Lower leg skin (tissue), 4 donors: ENCODE results near the gene RNF125. TPM values are rescaled to one million over a fixed set of nuclear protein-coding genes. Genes with fewer than 3 reads are reported as not detected.
A peak's percentile ranks its signal among the peaks of the same experiment; 100 is the strongest.

ENCODE experiments used
- DNase-seq, 2 donors: peaks; one replicate each; pipeline ENCODE4 v3.0.0-alpha.2; 2019; ENCODE audit warnings: low spot score in 2 of 2
- H3K4me3 ChIP-seq: fragments of 200-600 bp; sonication (generic); 2 replicates; pipeline ENCODE4 v1.5.1; 2017; ENCODE audit warnings: mild to moderate bottlenecking, low read depth; ENCODE audit not compliant: poor library complexity, severe bottlenecking
- CTCF ChIP-seq, 3 donors: fragments of 450-650 bp; IDR thresholded peaks; one replicate each; pipeline ENCODE4 v1.5.1; 2016; ENCODE audit warnings: antibody characterized with exemption in 3 of 3, mild to moderate bottlenecking in 3 of 3, moderate library complexity in 2 of 3
- POLR2A ChIP-seq, 2 donors: fragments of 450-650 bp; IDR thresholded peaks; one replicate each; pipeline ENCODE4 v1.6.1; 2016 to 2017; ENCODE audit warnings: antibody characterized with exemption in 2 of 2, mild to moderate bottlenecking in 1 of 2, moderate library complexity in 1 of 2
- WGBS, 2 donors: methylation state at CpG; one replicate each; pipeline ENCODE4 v1.1.5; 2018; 5-methylcytosine and 5-hydroxymethylcytosine counted together
- intact Hi-C: fragments of 100-400 bp; cut with DNase I; formaldehyde crosslinking; loops from one replicate; pipeline ENCODE4 v1.15.0; 2023; ENCODE audit warnings: low total_unique reads
- total RNA-seq, 4 donors: library from RNA; depleted of rRNA; stranded (reverse); fragments of >200 nt; gene quantifications; one replicate each; pipeline ENCODE4 v1.1.0, GENCODE V29; 2016

The RNF125 gene
- total RNA-seq, 4 donors from 2014 or later: 6.3 to 16.3 (median 9.2) TPM

- no peak overlapping the region for H3K4me3 ChIP-seq
- intact Hi-C loops: no loop called here
- DNase-seq: no peak
- WGBS, 2 donors: 87 to 94% methylated on average over 9 of the region's 9 CpGs
- TF ChIP-seq POLR2A (IDR thresholded peaks at IDR 0.05): no peak
- TF ChIP-seq CTCF (IDR thresholded peaks at IDR 0.05): no peak
These were observed 14.0 kb downstream of the RNF125 start for GRCh38 chr18:32032609-32033008.

DNA sequence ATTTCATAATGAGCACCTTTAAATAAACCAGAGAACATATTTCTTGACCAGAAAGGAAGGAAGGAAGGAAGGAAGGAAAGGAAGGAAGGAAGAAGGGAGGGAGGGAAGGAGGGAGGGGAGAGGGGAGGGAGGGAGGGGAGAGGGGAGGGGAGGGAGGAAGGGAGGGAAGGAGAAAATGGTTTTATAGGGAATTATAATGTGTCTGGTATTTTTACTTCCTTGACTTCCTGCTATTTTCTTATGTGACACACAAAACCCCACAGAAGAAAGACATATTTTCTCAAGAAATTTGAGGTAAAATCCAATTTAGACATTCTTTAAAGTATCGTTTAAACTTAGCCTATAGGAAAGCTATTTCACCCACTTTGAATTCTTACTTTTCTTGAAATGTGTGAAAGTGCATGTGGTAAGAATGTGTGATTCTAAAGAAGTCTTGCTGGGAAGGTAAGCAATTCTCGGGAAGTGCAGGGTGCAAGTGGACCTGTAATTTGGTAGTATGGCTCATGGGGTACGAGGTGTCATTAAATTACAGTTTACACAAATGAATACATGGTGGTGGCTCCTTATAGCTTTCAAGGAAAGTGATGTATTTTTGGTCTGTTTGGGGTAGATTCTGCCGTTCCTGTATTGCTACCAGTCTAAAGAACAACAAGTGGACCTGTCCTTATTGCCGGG, 18.0 kb downstream of the RNF125 start:
- intact Hi-C loops: no loop called here
- DNase-seq: no peak
- H3K4me3 ChIP-seq: no peak overlapping the region
- TF ChIP-seq CTCF (IDR thresholded peaks at IDR 0.05) (no peak), POLR2A (IDR thresholded peaks at IDR 0.05) (no peak)
- 93 to 94% methylated on average over 5 of the region's 5 CpGs for WGBS, 2 donors

GRCh38 chr18:32037616-32038015, 19.0 kb downstream of the RNF125 start:
- DNase-seq: no peak
- H3K4me3 ChIP-seq: no peak overlapping the region
- TF ChIP-seq POLR2A (IDR thresholded peaks at IDR 0.05): no peak
- TF ChIP-seq CTCF (IDR thresholded peaks at IDR 0.05): no peak
- WGBS, 2 donors: 90 to 94% methylated on average over 10 of the region's 10 CpGs
- intact Hi-C loops: no loop called here

DNA sequence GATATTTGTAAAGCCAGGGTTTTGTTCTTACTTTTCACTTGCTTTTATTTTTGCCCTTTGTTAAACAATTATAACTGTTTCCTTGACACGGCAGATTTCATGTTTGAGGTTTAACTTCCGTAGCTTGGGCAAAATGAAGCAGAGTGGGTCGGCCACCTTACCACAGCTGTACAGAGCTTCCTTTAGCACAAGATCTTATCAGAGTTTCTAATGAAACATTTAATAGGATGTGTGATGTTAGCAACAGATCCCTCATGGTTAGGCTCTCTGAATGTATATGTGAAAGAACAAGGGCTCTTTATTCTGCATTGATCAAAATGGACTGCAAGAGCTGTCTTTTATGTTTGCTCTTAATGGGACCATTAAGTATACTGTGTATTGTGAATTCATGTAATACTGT, 22.3 kb downstream of the RNF125 start:
- H3K4me3 ChIP-seq: no peak overlapping the region
- intact Hi-C loops: no loop called here
- DNase-seq: no peak
- 60 to 73% methylated on average over 3 of the region's 3 CpGs for WGBS, 2 donors
- no peak for TF ChIP-seq POLR2A (IDR thresholded peaks at IDR 0.05)

- no peak for TF ChIP-seq CTCF (IDR thresholded peaks at IDR 0.05)
- no peak for TF ChIP-seq POLR2A (IDR thresholded peaks at IDR 0.05)
- no peak for DNase-seq
- no peak overlapping the region for H3K4me3 ChIP-seq
- intact Hi-C loops: no loop called here
These were observed 23.7 kb downstream of the RNF125 start for GRCh38 chr18:32042337-32042736.

DNA sequence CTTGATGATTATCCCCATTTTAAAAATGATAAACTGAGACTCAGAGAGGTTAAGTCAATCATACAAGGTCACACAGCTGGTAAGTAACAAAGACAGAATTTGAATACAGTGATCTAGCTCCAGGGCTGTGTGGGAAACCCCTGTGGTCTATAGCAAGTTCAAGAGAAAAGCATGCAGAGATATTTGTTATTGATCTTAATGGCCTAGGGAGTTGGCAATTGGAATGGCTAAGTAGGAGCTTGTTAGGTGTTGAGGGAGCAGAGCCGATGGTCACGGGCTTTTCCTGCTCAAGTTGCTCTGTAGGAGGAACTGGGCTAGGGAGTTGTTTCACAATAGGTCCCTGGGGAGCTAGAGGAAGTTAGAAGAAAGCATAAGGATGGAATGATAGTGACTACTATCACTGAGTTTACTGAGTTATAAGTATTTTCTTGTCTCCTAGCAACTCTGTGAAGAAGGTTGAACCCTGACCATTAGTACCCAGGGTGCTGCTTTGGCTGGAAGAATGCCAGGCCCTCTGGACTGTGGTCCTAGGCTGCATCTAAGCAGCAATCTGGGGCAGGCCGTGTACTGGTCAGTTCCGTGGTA, 30.0 kb downstream of the RNF125 start:
- no peak for TF ChIP-seq POLR2A (IDR thresholded peaks at IDR 0.05)
- TF ChIP-seq CTCF (IDR thresholded peaks at IDR 0.05): no peak
- intact Hi-C loops: no loop called here
- peak in 1 of 2 donors; percentile 61 for DNase-seq
- WGBS, 2 donors: 60 to 67% methylated on average over 4 of the region's 4 CpGs
- no peak overlapping the region for H3K4me3 ChIP-seq
